Measurements from ENCODE around the gene BRPF3. TPM values are rescaled to one million over a fixed set of nuclear protein-coding genes. Genes with fewer than 3 reads are reported as not detected.

Gene BRPF3
- total and polyA plus RNA-seq, 9 of the 15 experiments (the other 6 are each of a cell fraction or from before 2014, with no cell fraction given): 2.2 to 19.3 (median 8.0) TPM

- CTCF ChIA-PET (ENCODE audit: low intra/inter-chr PET ratio): no interaction called here
- intact Hi-C loops (cut with micrococcal nuclease) (no loop called here), in situ Hi-C loops (cut with MboI) (no loop called here)
- Histone ChIP-seq H2AFZ (ENCODE audit: low read depth, low read length) (no peak overlapping the region), H3K27me3 (ENCODE audit: control insufficient read depth in 2 of 2, insufficient read depth in 2 of 2, low read length in 2 of 2) (no peaks in the 10 kb centered on the region), H3K4me1 (replicated peaks in 1 of 2; ENCODE audit: control insufficient read depth in 2 of 2, insufficient read depth in 2 of 2, low read length in 2 of 2) (peaks cover 11 to 32% of the 10 kb centered on the region in 2 experiments), H3K9me1 (ENCODE audit: control insufficient read depth, insufficient read depth, low read length) (peaks cover 12% of the 10 kb centered on the region), H4K20me1 (replicated peaks; ENCODE audit: control insufficient read depth, insufficient read depth, low read length) (peaks cover 9% of the 10 kb centered on the region; the same call in 1 of the 2 replicates), H3K9ac (ENCODE audit: insufficient read depth in 1 of 2, low read depth in 2 of 2, low read length in 2 of 2) (no peak overlapping the region), H3K36me3 (ENCODE audit: control insufficient read depth, insufficient read depth, low read length) (peaks cover 64% of the 10 kb centered on the region), H3K4me2 (ENCODE audit: insufficient read depth, low read length) (no peak overlapping the region), H3K9me3 (replicated peaks; ENCODE audit: control insufficient read depth, insufficient read depth, low read depth, low read length) (no peaks in the 10 kb centered on the region), H3K27ac (ENCODE audit: extremely low read depth, low read depth, low read length) (no peak overlapping the region), H3K4me3 (no peak overlapping the region), H3K79me2 (ENCODE audit: control insufficient read depth, insufficient read depth, low read length) (no peaks in the 10 kb centered on the region)
- 66% methylated on average over 4 of the region's 4 CpGs for WGBS (ENCODE audit: insufficient coverage, low coverage, missing lambda C conversion rate)
- POLR2A ChIA-PET: interaction anchor here (0.8 to 3.8 kb wide), 4 partner anchors 9 to 25 kb away, joined by 3 to 14 read pairs (median 3); no protein-coding TSS in a partner anchor
- no peak for ATAC-seq
- no TSS peak for BruUV-seq (replicated peaks)
- DNase-seq (ENCODE audit: extremely low read depth in 1 of 4, low spot score in 3 of 4): no peak
- no peak for FAIRE-seq
- no peak for TF ChIP-seq IFI16 (CRISPR knock-in tag; IDR thresholded peaks at IDR 0.05)
- no peak for TF ChIP-seq TBL1XR1 (IDR thresholded peaks at IDR 0.05; ENCODE audit: low read length in 2 of 2)
- TF ChIP-seq KAT7 (CRISPR knock-in tag; IDR thresholded peaks at IDR 0.05; ENCODE audit: borderline replicate concordance): no peak
- TF ChIP-seq ZNF282 (CRISPR knock-in tag; IDR thresholded peaks at IDR 0.05): no peak
- TF ChIP-seq ZNF175 (CRISPR knock-in tag; IDR thresholded peaks at IDR 0.05; ENCODE audit: low read depth): no peak
- TF ChIP-seq, protein P1, sequence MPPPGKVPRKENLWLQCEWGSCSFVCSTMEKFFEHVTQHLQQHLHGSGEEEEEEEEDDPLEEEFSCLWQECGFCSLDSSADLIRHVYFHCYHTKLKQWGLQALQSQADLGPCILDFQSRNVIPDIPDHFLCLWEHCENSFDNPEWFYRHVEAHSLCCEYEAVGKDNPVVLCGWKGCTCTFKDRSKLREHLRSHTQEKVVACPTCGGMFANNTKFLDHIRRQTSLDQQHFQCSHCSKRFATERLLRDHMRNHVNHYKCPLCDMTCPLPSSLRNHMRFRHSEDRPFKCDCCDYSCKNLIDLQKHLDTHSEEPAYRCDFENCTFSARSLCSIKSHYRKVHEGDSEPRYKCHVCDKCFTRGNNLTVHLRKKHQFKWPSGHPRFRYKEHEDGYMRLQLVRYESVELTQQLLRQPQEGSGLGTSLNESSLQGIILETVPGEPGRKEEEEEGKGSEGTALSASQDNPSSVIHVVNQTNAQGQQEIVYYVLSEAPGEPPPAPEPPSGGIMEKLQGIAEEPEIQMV (tag; conservative IDR thresholded peaks at IDR 0.05; ENCODE audit: low read depth): no peak
- TF ChIP-seq CREB1 (IDR thresholded peaks at IDR 0.05): no peak
- TF ChIP-seq CREB1 (CRISPR knock-in tag; IDR thresholded peaks at IDR 0.05): no peak
- TF ChIP-seq JUN (IDR thresholded peaks at IDR 0.05; ENCODE audit: borderline replicate concordance, low read depth, low read length): no peak
- TF ChIP-seq JUN (CRISPR knock-in tag; IDR thresholded peaks at IDR 0.05; ENCODE audit: borderline replicate concordance): no peak
- TF ChIP-seq DMBX1 (CRISPR knock-in tag; IDR thresholded peaks at IDR 0.05; ENCODE audit: borderline replicate concordance): no peak
- no peak for TF ChIP-seq TAF7 (tag; IDR thresholded peaks at IDR 0.05)
- TF ChIP-seq, protein P2, sequence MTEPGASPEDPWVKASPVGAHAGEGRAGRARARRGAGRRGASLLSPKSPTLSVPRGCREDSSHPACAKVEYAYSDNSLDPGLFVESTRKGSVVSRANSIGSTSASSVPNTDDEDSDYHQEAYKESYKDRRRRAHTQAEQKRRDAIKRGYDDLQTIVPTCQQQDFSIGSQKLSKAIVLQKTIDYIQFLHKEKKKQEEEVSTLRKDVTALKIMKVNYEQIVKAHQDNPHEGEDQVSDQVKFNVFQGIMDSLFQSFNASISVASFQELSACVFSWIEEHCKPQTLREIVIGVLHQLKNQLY (CRISPR knock-in tag; conservative IDR thresholded peaks at IDR 0.05): no peak
- no peak for TF ChIP-seq PURB (CRISPR knock-in tag; IDR thresholded peaks at IDR 0.05; ENCODE audit: low read depth)
- TF ChIP-seq HIVEP1 (CRISPR knock-in tag; IDR thresholded peaks at IDR 0.05): no peak
- TF ChIP-seq, protein P3, sequence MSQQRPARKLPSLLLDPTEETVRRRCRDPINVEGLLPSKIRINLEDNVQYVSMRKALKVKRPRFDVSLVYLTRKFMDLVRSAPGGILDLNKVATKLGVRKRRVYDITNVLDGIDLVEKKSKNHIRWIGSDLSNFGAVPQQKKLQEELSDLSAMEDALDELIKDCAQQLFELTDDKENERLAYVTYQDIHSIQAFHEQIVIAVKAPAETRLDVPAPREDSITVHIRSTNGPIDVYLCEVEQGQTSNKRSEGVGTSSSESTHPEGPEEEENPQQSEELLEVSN (IDR thresholded peaks at IDR 0.05; ENCODE audit: borderline replicate concordance in 1 of 2, extremely low read depth in 1 of 2, insufficient read depth in 1 of 2, insufficient read length in 1 of 2, low read depth in 1 of 2, low read length in 1 of 2, poor library complexity in 1 of 2, severe bottlenecking in 1 of 2): no peak
- TF ChIP-seq RBM39 (optimal IDR thresholded peaks at IDR 0.05; ENCODE audit: low read depth, low read length): no peak
- TF ChIP-seq, protein P4, sequence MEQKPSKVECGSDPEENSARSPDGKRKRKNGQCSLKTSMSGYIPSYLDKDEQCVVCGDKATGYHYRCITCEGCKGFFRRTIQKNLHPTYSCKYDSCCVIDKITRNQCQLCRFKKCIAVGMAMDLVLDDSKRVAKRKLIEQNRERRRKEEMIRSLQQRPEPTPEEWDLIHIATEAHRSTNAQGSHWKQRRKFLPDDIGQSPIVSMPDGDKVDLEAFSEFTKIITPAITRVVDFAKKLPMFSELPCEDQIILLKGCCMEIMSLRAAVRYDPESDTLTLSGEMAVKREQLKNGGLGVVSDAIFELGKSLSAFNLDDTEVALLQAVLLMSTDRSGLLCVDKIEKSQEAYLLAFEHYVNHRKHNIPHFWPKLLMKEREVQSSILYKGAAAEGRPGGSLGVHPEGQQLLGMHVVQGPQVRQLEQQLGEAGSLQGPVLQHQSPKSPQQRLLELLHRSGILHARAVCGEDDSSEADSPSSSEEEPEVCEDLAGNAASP (IDR thresholded peaks at IDR 0.05): no peak
Observed at GRCh38 chr6:36220226-36220625, 23.7 kb downstream of the BRPF3 start.
